ENCODE measurements around the gene HMCN2.

The HMCN2 gene

GRCh38 chr9:130347931-130348330 lies 82.4 kb downstream of the HMCN2 start:
- DNase-seq = no peak

- no peak for DNase-seq
Measured at GRCh38 chr9:130348341-130348740, 82.8 kb downstream of the HMCN2 start.

- no peak for DNase-seq
Measured at GRCh38 chr9:130348881-130349280, 83.3 kb downstream of the HMCN2 start.

- DNase-seq = no peak
Measured at GRCh38 chr9:130349398-130349797, 83.8 kb downstream of the HMCN2 start.

GRCh38 chr9:130351343-130351742 lies 85.8 kb downstream of the HMCN2 start:
- no peak for DNase-seq

- DNase-seq = no peak
Measured at GRCh38 chr9:130352081-130352480, 86.5 kb downstream of the HMCN2 start.

- DNase-seq = no peak
Measured at GRCh38 chr9:130352586-130353285, 87.2 kb downstream of the HMCN2 start.

- no peak for DNase-seq
Measured at GRCh38 chr9:130354378-130354777, 88.8 kb downstream of the HMCN2 start.

GRCh38 chr9:130354806-130355205 lies 89.2 kb downstream of the HMCN2 start:
- DNase-seq = no peak

- DNase-seq = no peak
Measured at GRCh38 chr9:130356033-130356432, 90.5 kb downstream of the HMCN2 start.

- no peak for DNase-seq
Measured at GRCh38 chr9:130356877-130357584, 91.5 kb downstream of the HMCN2 start.

GRCh38 chr9:130358928-130359327 lies 93.4 kb downstream of the HMCN2 start:
- no peak for DNase-seq

- no peak for DNase-seq
Measured at GRCh38 chr9:130359819-130360218, 94.3 kb downstream of the HMCN2 start.

GRCh38 chr9:130360672-130361071 lies 95.1 kb downstream of the HMCN2 start:
- DNase-seq = no peak

GRCh38 chr9:130361873-130362362 lies 96.4 kb downstream of the HMCN2 start:
- no peak for DNase-seq

- DNase-seq = no peak
Measured at GRCh38 chr9:130362691-130363090, 97.1 kb downstream of the HMCN2 start.

GRCh38 chr9:130363755-130364404 lies 98.3 kb downstream of the HMCN2 start:
- DNase-seq = no peak

- DNase-seq = no peak
Measured at GRCh38 chr9:130364619-130365322, 99.2 kb downstream of the HMCN2 start.

- DNase-seq = no peak
Measured at GRCh38 chr9:130365323-130365721, 99.8 kb downstream of the HMCN2 start.

GRCh38 chr9:130366072-130366471 lies 100.5 kb downstream of the HMCN2 start:
- no peak for DNase-seq

GRCh38 chr9:130366888-130367550 lies 101.5 kb downstream of the HMCN2 start:
- DNase-seq = no peak

GRCh38 chr9:130368631-130369103 lies 103.1 kb downstream of the HMCN2 start:
- peak; percentile 60 for DNase-seq

GRCh38 chr9:130370226-130370625 lies 104.7 kb downstream of the HMCN2 start:
- DNase-seq = no peak

All from activated CD4-positive, alpha-beta T cell treated with anti-CD3 and anti-CD28 coated beads for 48 hours (primary cell).